SJCRH30 (cell line): Measurements from ENCODE around the gene PEAR1. TPM values are rescaled to one million over a fixed set of nuclear protein-coding genes. Genes with fewer than 3 reads are reported as not detected.

ENCODE experiments used
- DNase-seq, 2 experiments: peaks; one replicate each; pipeline ENCODE4 v3.0.0-alpha.2; 2015 to 2020
- H3K27ac ChIP-seq: fragments of 250-450 bp; sonication (Bioruptor Pico); 2 replicates; pipeline ENCODE4 v1.5.1; 2020; ENCODE audit warnings: mild to moderate bottlenecking, moderate library complexity
- H3K27me3 ChIP-seq: fragments of 250-450 bp; sonication (Bioruptor Pico); 2 replicates; pipeline ENCODE4 v1.5.1; 2020; ENCODE audit warnings: mild to moderate bottlenecking, moderate library complexity
- H3K36me3 ChIP-seq: fragments of 250-450 bp; sonication (Bioruptor Pico); 2 replicates; pipeline ENCODE4 v1.5.1; 2020; ENCODE audit warnings: mild to moderate bottlenecking, moderate library complexity
- H3K4me1 ChIP-seq: fragments of 250-450 bp; sonication (Bioruptor Pico); 2 replicates; pipeline ENCODE4 v1.5.1; 2020; ENCODE audit warnings: mild to moderate bottlenecking, moderate library complexity
- H3K4me3 ChIP-seq: fragments of 250-450 bp; sonication (Bioruptor Pico); 2 replicates; pipeline ENCODE4 v1.5.1; 2020; ENCODE audit warnings: mild to moderate bottlenecking, moderate library complexity
- H3K9me3 ChIP-seq: fragments of 250-450 bp; sonication (Bioruptor Pico); replicated peaks from 2 replicates; pipeline ENCODE4 v1.5.1; 2020; ENCODE audit warnings: mild to moderate bottlenecking, moderate library complexity
- total RNA-seq: library from RNA; depleted of rRNA; stranded (reverse); fragments of >200 nt; shearing (Covaris generic); gene quantifications from 2 replicates; pipeline ENCODE4 v1.2.3, GENCODE V29; 2014

Gene PEAR1
- total RNA-seq, 1 experiment from 2014 or later = not detected

- no peak for DNase-seq
- H3K4me3 ChIP-seq = no peak overlapping the region
- H3K9me3 ChIP-seq = no peaks in the 10 kb centered on the region
- H3K27me3 ChIP-seq = 0 out of 2 replicates have a peak, but pooled peaks cover 2% of the 10 kb centered on the region
- H3K27ac ChIP-seq = no peak overlapping the region
- H3K4me1 ChIP-seq = no peaks in the 10 kb centered on the region
- no peaks in the 10 kb centered on the region for H3K36me3 ChIP-seq
Measured at GRCh38 chr1:156908955-156909354, 15.4 kb downstream of the PEAR1 start.

- Histone ChIP-seq H3K27me3 (0 out of 2 replicates have a peak, but pooled peaks cover 5% of the 10 kb centered on the region), H3K4me1 (no peaks in the 10 kb centered on the region), H3K9me3 (no peaks in the 10 kb centered on the region), H3K36me3 (no peaks in the 10 kb centered on the region), H3K27ac (no peak overlapping the region), H3K4me3 (no peak overlapping the region)
- no peak for DNase-seq
Measured at GRCh38 chr1:156909671-156910070, 16.2 kb downstream of the PEAR1 start.

DNA sequence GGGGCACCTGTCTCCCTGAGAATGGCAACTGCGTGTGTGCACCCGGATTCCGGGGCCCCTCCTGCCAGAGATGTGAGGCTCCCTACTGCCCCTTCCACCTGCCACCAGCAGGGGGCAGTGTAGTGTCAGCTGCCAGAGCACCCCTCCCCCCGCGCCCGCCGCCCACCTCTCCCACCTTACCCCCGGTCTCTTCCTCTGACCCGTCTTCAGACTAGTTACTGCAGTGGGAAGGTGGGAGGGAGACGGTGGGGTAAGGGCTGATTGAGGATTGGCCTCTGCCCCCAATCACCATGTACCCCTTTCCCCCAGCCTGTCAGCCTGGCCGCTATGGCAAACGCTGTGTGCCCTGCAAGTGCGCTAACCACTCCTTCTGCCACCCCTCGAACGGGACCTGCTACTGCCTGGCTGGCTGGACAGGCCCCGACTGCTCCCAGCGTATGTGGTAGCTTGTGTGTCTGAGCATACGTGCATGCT, 16.8 kb downstream of the PEAR1 start:
- H3K27me3 ChIP-seq = 0 out of 2 replicates have a peak, but pooled peaks cover 5% of the 10 kb centered on the region
- DNase-seq = peak; percentile 43 to 59
- no peaks in the 10 kb centered on the region for H3K9me3 ChIP-seq
- H3K4me1 ChIP-seq = no peaks in the 10 kb centered on the region
- H3K36me3 ChIP-seq = no peaks in the 10 kb centered on the region
- H3K4me3 ChIP-seq = no peak overlapping the region
- H3K27ac ChIP-seq = no peak overlapping the region

GRCh38 chr1:156911577-156912298, 18.2 kb downstream of the PEAR1 start:
- no peaks in the 10 kb centered on the region for H3K4me1 ChIP-seq
- no peak overlapping the region for H3K4me3 ChIP-seq
- no peak for DNase-seq
- H3K27me3 ChIP-seq = 0 out of 2 replicates have a peak, but pooled peaks cover 5% of the 10 kb centered on the region
- no peaks in the 10 kb centered on the region for H3K36me3 ChIP-seq
- H3K9me3 ChIP-seq = no peaks in the 10 kb centered on the region
- no peak overlapping the region for H3K27ac ChIP-seq

- H3K9me3 ChIP-seq = no peaks in the 10 kb centered on the region
- H3K36me3 ChIP-seq = no peaks in the 10 kb centered on the region
- H3K27me3 ChIP-seq = 0 out of 2 replicates have a peak, but pooled peaks cover 5% of the 10 kb centered on the region
- no peak overlapping the region for H3K27ac ChIP-seq
- H3K4me1 ChIP-seq = no peaks in the 10 kb centered on the region
- no peak overlapping the region for H3K4me3 ChIP-seq
- no peak for DNase-seq
Measured at GRCh38 chr1:156912310-156912709, 18.8 kb downstream of the PEAR1 start.

GRCh38 chr1:156912861-156913808, 19.6 kb downstream of the PEAR1 start:
- Histone ChIP-seq H3K27me3 (0 out of 2 replicates have a peak, but pooled peaks cover 5% of the 10 kb centered on the region), H3K4me1 (no peaks in the 10 kb centered on the region), H3K9me3 (no peaks in the 10 kb centered on the region), H3K27ac (no peak overlapping the region), H3K4me3 (no peak overlapping the region), H3K36me3 (no peaks in the 10 kb centered on the region)
- no peak for DNase-seq

DNA sequence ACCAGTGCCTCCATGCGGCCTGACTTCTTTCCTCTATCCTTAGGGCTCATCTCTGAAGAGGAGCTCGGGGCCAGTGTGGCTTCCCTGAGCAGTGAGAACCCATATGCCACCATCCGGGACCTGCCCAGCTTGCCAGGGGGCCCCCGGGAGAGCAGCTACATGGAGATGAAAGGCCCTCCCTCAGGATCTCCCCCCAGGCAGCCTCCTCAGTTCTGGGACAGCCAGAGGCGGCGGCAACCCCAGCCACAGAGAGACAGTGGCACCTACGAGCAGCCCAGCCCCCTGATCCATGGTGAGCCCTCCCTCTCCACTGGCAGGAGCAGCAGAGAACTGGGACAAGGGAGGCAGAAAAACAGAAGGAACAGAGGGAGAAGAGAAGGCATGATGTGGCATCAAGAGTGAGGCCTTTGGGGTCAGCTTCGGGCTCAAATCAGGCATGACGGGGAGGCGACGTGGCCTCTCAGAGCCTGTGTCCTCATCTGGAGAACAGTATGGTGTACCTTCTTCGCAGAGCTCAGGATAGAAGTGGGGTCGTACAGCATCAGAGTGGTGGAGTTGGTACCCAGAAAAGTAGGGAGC, 20.4 kb downstream of the PEAR1 start:
- H3K36me3 ChIP-seq = no peaks in the 10 kb centered on the region
- DNase-seq = no peak
- no peak overlapping the region for H3K27ac ChIP-seq
- H3K27me3 ChIP-seq = 0 out of 2 replicates have a peak, but pooled peaks cover 5% of the 10 kb centered on the region
- no peaks in the 10 kb centered on the region for H3K9me3 ChIP-seq
- no peak overlapping the region for H3K4me3 ChIP-seq
- H3K4me1 ChIP-seq = no peaks in the 10 kb centered on the region

GRCh38 chr1:156914440-156914856, 20.9 kb downstream of the PEAR1 start:
- no peaks in the 10 kb centered on the region for H3K36me3 ChIP-seq
- H3K9me3 ChIP-seq = no peaks in the 10 kb centered on the region
- no peak for DNase-seq
- no peak overlapping the region for H3K27ac ChIP-seq
- H3K27me3 ChIP-seq = 0 out of 2 replicates have a peak, but pooled peaks cover 5% of the 10 kb centered on the region
- H3K4me3 ChIP-seq = no peak overlapping the region
- H3K4me1 ChIP-seq = no peaks in the 10 kb centered on the region

DNA sequence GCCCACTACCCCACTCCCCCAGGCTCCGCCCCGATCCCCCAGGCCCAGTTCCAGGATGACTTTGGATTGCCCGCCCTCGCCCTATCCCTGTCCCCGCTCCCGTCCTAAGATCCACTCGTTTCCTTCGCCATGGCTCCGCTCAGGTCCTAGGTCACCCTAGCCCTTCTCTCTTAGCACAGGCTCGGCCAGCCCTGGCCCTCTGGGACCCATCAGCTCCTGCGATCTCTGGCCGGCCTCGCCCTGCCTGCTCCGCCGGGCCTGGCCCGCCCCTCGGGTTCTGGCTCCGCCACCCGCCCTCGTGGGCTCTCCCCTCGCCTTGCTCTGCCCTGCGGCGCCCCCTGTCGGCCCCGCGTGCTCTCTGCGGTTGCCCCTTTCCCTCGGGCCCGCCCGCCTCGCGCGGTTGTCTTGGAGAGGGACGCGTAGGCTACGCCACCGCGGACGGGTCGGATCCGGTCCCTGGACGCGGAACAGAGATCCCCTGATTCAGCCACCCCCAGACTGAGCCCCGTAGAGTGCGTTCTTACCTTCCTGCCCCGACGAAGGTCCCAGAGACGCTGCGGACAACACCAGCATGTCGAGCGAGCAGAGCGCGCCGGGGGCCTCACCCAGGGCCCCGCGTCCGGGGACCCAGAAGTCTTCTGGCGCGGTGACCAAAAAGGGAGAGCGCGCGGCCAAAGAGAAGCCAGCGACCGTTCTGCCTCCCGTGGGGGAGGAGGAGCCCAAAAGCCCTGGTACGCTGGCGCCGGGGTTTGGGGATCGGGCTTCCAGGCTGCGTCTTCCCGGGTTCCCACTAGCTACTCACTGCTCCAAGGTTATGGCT, 26.9 kb downstream of the PEAR1 start, which contains the start of gene LRRC71:
LRRC71 (plus strand) TSS at position 400 of the 820 bp plus-strand sequence; CDS start at position 572, 172 bp downstream.
- no peak within 1 kb of the TSS for H3K4me3 ChIP-seq
- H3K27ac ChIP-seq = no peak within 1 kb of the TSS
- H3K27me3 ChIP-seq = peaks cover 3% of the 10 kb centered on the region; the same call in 1 of the 2 replicates
- H3K4me1 ChIP-seq = peaks cover 1% of the 10 kb centered on the region
- no peaks in the 10 kb centered on the region for H3K9me3 ChIP-seq
- no peaks in the 10 kb centered on the region for H3K36me3 ChIP-seq
- DNase-seq = no peak

DNA sequence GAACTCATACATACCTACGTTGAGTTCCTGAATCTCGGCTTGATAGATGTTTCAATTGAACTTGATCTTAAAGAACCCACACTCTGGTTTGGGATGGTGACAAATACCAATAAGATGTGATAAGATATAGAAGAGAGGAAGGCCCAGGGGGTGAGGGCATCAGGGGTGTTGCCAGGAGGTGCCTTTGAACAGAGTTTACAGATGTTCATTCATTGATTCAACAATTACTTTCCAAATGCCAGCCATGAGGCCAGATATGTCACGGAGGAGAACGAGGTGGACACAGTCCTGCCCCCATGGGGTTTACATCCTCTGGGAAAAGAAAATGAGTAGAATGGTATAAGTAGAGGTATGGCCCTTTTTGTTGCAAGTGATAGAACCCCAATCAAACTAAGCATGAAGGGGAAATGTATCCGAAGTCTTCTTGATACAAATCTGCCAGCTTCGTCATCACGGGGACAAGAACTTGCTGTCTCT, 27.6 kb downstream of the PEAR1 start:
- Histone ChIP-seq H3K27ac (no peak overlapping the region), H3K27me3 (peaks cover 3% of the 10 kb centered on the region; the same call in 1 of the 2 replicates), H3K4me1 (peaks cover 6% of the 10 kb centered on the region), H3K4me3 (no peak overlapping the region), H3K36me3 (no peaks in the 10 kb centered on the region), H3K9me3 (no peaks in the 10 kb centered on the region)
- DNase-seq = no peak

DNA sequence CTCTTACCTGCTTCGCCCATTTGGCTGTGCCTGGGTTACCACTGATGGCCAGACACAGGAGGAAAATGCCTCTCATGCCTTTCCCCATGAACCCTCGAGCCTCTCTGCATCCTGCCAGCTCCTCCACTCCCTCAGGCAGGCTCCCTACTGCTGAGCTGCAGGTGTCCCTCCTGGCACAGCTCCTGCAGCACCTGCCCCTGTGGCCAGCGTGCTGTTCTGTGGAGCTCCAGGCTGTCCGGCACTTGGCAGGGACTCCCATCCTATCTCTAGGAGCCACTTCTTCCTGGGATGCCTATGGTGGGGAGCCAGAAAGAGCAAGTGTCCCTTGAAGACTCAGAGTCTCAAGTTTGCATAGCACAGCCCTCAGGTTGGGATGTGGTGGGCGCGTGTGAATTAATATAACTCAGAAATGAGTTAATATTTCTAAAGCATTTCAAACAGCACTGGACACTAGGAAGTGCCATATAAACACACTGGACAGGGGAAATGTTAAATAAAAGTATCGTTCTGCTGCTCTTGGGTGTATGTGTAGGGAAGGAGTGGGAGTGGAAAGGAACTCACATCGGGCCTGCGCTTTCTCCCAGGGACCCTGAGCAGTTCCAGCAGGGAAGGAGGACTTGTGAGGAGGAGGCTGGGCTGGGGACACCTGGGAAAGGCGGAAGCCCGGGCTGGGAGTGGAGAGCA, 29.6 kb downstream of the PEAR1 start:
- H3K4me1 ChIP-seq = peaks cover 6% of the 10 kb centered on the region
- H3K27ac ChIP-seq = no peak overlapping the region
- H3K4me3 ChIP-seq = no peak overlapping the region
- peaks cover 6% of the 10 kb centered on the region for H3K27me3 ChIP-seq
- no peaks in the 10 kb centered on the region for H3K36me3 ChIP-seq
- no peak for DNase-seq
- H3K9me3 ChIP-seq = no peaks in the 10 kb centered on the region

- H3K27ac ChIP-seq = no peak overlapping the region
- H3K4me3 ChIP-seq = no peak overlapping the region
- no peaks in the 10 kb centered on the region for H3K9me3 ChIP-seq
- no peak for DNase-seq
- peaks cover 6% of the 10 kb centered on the region for H3K27me3 ChIP-seq
- peaks cover 6% of the 10 kb centered on the region for H3K4me1 ChIP-seq
- H3K36me3 ChIP-seq = no peaks in the 10 kb centered on the region
Measured at GRCh38 chr1:156923670-156924477, 30.4 kb downstream of the PEAR1 start.
